ENCODE data around the gene RETN.

The RETN gene

GRCh38 chr19:7709932-7710460, 41.1 kb downstream of the RETN start:
- no peak for DNase-seq

DNA sequence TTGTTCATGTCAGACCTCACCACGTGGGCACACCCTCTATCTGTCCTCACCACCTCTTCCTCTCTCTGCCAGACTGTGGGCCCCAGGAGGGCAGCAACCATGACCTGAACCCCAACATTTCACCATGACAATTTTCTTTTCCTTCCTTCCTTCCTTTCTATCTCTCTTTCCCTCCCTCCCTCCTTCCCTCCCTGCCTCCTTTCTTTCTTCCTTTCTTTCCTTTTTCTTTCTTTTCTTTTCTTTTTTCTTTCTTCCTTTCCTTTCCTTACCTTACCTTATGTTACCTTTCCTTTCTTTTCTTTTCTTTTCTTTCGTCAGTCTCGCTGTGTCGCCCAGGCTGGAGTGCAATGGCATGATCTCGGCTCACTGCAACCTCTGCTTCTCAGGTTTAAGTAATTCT, 41.8 kb downstream of the RETN start:
- no peak for DNase-seq

GRCh38 chr19:7715671-7716070, 46.8 kb downstream of the RETN start:
- DNase-seq = no peak

GRCh38 chr19:7716762-7717161, 47.9 kb downstream of the RETN start:
- no peak for DNase-seq

- DNase-seq = no peak
These were observed 49.8 kb downstream of the RETN start for GRCh38 chr19:7718668-7719067.

All from stimulated activated CD4-positive, alpha-beta T cell treated with anti-CD3 and anti-CD28 coated beads, Interleukin-1b, Interleukin-23, amount 100 ng/mL, for 48 hours (primary cell).